ENCODE measurements around the gene CDKN1C.

CDKN1C gene

GRCh38 chr11:2921742-2922493 lies 36.3 kb upstream of the CDKN1C start:
- no peak for TF ChIP-seq CTCF (IDR thresholded peaks at IDR 0.05; ENCODE audit: extremely low read depth, missing control alignments)
- no peak for DNase-seq (ENCODE audit: low spot score)

- TF ChIP-seq CTCF (IDR thresholded peaks at IDR 0.05; ENCODE audit: extremely low read depth, missing control alignments) = no peak
Observed at GRCh38 chr11:2921261-2921660, 35.7 kb upstream of the CDKN1C start.

GRCh38 chr11:2920343-2920742 lies 34.8 kb upstream of the CDKN1C start:
- no peak for DNase-seq (ENCODE audit: low spot score)
- no peak for TF ChIP-seq CTCF (IDR thresholded peaks at IDR 0.05; ENCODE audit: extremely low read depth, missing control alignments)

More at GRCh38 chr11:2921261-2921660, 35.7 kb upstream of the CDKN1C start:
- no peak for DNase-seq (ENCODE audit: low spot score)

- DNase-seq (ENCODE audit: low spot score) = no peak
- TF ChIP-seq CTCF (IDR thresholded peaks at IDR 0.05; ENCODE audit: extremely low read depth, missing control alignments) = no peak
Observed at GRCh38 chr11:2919837-2920236, 34.3 kb upstream of the CDKN1C start.

DNA sequence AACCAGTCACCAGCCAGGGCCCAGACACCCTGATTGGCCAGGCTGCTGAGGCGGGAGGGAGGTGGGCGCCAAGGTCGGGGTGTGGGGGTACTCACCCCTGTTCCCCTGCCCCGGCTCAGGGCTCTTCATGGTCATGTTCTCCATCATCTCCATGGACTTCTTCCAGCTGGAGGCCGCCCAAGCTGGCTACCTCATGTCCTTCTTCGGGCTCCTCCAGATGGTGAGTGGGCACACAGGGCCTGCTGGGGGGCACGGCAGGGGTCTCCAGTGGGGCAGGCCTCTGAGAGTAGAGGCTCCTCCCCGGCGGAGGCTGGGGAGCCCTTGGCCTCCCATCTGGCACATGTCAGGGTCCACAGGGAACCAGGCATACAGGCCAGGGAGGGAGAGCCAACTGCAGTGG lies 33.6 kb upstream of the CDKN1C start:
- no peak for DNase-seq (ENCODE audit: low spot score)
- no peak for TF ChIP-seq CTCF (IDR thresholded peaks at IDR 0.05; ENCODE audit: extremely low read depth, missing control alignments)

DNA sequence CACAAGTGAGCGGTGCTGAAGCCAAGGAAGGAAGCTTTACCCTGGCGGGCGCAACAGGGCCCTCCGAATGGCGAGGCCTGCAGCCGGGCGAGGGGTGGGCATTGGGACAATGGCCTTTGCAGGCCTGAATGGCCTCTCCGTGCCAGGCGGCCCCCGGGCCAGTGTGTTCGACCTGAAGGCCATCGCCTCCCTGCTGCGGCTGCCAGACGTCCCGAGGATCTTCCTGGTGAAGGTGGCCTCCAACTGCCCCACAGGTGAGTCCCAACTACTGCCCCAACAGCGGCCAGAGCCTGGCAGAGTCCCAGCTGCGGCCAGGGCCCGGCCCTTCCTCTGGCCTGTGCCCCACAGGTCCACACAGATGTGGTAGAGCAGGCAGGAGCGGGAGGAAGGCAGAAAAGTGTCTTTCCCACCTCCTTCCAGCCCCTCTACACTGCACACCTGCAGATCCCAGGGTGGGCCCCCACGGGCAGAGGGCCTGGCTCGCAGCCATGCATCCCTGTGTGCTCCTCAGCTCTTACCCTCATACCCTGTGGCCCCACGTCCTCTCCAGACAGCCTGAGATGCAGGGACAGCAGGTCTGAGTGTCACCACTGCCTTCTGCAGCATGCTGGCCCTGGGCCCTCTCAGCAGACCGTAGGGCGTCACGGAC lies 32.4 kb upstream of the CDKN1C start:
- no peak for TF ChIP-seq CTCF (IDR thresholded peaks at IDR 0.05; ENCODE audit: extremely low read depth, missing control alignments)

DNA sequence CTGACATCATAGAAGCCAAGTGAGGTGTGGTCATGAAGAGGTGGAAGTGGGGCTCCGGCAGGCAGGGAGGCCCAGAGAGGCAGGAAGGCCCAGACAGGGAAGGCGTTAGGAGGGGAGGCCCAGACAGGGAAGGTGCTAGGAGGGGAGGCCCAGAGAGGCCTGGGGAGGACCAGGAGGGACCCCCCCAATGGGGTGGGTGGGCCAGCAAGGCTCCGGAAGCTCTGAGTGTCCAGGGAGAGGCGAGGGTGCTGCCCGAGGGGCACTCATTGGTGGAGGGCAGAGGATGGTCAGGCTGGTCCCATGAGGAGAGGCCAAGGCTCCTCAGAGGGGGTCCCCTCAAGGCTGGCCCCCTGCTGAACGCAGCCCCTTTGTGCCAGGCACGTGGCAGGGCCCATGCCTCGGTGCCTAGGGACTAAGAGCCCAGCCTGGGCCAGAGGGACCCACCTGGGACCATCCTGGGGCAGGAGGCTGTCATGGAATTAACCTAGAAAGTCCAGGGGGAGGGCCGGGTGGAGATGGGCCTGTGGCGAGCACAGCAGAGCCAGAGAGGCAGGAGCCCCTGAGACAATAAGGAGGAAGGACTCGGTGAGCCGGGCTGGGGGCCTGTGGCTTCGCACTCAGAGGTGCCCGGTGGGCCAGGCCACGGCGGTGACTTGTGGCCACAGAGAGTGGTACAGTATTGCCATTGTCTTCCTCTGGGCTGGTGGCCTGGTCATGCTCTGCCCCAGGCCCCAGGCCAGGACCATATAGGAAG lies 31.5 kb upstream of the CDKN1C start:
- DNase-seq (ENCODE audit: low spot score) = no peak
- no peak for TF ChIP-seq CTCF (IDR thresholded peaks at IDR 0.05; ENCODE audit: extremely low read depth, missing control alignments)

More for the DNA sequence above, 32.4 kb upstream of the CDKN1C start:
- no peak for DNase-seq (ENCODE audit: low spot score)
